ENCODE measurements around the gene DNAJC30.

DNAJC30 gene

DNA sequence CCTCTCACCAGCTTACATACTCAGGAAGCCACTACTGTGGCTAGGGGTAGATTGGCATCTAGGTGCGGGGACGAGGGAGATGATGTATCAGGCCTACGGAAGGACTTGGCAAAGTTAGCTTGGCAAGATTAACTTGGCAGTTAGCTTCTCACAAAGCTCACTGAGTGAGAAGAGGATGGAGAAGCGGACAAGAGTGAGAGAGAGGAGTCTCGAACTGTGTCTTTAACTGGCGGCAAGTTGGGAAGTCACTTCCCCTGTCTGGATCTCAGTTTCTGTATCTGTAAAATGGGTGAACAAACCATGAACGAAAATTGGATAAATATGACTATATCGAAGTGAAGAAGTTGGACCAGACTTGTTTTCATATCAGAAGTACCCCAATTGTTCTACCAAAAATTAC lies 49.4 kb downstream of the DNAJC30 start:
- TF ChIP-seq, protein P1, sequence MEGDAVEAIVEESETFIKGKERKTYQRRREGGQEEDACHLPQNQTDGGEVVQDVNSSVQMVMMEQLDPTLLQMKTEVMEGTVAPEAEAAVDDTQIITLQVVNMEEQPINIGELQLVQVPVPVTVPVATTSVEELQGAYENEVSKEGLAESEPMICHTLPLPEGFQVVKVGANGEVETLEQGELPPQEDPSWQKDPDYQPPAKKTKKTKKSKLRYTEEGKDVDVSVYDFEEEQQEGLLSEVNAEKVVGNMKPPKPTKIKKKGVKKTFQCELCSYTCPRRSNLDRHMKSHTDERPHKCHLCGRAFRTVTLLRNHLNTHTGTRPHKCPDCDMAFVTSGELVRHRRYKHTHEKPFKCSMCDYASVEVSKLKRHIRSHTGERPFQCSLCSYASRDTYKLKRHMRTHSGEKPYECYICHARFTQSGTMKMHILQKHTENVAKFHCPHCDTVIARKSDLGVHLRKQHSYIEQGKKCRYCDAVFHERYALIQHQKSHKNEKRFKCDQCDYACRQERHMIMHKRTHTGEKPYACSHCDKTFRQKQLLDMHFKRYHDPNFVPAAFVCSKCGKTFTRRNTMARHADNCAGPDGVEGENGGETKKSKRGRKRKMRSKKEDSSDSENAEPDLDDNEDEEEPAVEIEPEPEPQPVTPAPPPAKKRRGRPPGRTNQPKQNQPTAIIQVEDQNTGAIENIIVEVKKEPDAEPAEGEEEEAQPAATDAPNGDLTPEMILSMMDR (IDR thresholded peaks at IDR 0.05; ENCODE audit: insufficient read depth, missing control alignments) = no peak
- FAIRE-seq = no peak
- no peak for DNase-seq (ENCODE audit: insufficient read length, low spot score)

DNA sequence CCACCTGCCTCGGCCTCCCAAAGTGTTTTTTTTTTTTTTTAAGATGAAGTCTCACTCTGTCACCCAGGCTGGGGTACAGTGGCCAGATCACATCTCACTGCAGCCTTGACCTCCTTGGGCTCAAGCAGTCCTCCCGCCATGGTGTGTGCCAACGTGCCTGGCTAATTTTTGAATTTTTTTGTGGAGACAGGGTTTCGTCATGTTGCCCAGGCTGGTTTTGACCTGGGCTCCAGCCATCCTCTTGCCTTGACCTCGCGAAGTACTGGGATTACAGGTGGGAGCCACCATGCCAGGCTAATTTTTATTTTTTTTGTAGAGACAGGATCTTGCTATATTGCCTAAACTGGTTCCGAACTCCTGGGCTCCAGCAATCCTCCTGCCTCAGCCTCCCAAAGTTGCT lies 49.9 kb downstream of the DNAJC30 start:
- FAIRE-seq (no peak), DNase-seq (ENCODE audit: insufficient read length, low spot score) (no peak)
- TF ChIP-seq, protein P1 (IDR thresholded peaks at IDR 0.05; ENCODE audit: insufficient read depth, missing control alignments) = no peak

DNA sequence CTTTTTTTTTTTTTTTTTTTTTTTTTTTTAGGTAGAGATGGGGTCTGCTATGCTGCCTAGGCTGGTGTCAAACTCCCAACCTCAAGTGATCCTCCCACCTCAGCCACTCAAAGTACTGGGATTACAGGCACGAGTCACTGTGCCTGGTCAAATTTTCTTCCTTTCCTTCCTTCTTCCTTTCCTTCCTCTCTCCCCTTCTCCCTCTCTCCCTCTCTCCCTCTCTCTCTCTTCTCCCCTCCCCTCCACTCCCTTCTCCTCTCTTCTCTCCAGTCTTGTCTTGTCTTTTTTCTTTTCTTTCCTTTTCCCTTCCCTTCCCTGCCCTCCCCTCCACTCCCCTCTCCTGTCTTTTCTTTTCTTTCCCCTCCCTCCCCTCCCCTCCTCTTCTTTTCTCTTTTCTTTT lies 51.7 kb downstream of the DNAJC30 start:
- TF ChIP-seq, protein P1 (IDR thresholded peaks at IDR 0.05; ENCODE audit: insufficient read depth, missing control alignments) = no peak
- FAIRE-seq (no peak), DNase-seq (ENCODE audit: insufficient read length, low spot score) (no peak)

All from D721Med (cell line).